ENCODE measurements around the gene SLC9A5.

SLC9A5 gene, protein sequence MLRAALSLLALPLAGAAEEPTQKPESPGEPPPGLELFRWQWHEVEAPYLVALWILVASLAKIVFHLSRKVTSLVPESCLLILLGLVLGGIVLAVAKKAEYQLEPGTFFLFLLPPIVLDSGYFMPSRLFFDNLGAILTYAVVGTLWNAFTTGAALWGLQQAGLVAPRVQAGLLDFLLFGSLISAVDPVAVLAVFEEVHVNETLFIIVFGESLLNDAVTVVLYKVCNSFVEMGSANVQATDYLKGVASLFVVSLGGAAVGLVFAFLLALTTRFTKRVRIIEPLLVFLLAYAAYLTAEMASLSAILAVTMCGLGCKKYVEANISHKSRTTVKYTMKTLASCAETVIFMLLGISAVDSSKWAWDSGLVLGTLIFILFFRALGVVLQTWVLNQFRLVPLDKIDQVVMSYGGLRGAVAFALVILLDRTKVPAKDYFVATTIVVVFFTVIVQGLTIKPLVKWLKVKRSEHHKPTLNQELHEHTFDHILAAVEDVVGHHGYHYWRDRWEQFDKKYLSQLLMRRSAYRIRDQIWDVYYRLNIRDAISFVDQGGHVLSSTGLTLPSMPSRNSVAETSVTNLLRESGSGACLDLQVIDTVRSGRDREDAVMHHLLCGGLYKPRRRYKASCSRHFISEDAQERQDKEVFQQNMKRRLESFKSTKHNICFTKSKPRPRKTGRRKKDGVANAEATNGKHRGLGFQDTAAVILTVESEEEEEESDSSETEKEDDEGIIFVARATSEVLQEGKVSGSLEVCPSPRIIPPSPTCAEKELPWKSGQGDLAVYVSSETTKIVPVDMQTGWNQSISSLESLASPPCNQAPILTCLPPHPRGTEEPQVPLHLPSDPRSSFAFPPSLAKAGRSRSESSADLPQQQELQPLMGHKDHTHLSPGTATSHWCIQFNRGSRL

DNA sequence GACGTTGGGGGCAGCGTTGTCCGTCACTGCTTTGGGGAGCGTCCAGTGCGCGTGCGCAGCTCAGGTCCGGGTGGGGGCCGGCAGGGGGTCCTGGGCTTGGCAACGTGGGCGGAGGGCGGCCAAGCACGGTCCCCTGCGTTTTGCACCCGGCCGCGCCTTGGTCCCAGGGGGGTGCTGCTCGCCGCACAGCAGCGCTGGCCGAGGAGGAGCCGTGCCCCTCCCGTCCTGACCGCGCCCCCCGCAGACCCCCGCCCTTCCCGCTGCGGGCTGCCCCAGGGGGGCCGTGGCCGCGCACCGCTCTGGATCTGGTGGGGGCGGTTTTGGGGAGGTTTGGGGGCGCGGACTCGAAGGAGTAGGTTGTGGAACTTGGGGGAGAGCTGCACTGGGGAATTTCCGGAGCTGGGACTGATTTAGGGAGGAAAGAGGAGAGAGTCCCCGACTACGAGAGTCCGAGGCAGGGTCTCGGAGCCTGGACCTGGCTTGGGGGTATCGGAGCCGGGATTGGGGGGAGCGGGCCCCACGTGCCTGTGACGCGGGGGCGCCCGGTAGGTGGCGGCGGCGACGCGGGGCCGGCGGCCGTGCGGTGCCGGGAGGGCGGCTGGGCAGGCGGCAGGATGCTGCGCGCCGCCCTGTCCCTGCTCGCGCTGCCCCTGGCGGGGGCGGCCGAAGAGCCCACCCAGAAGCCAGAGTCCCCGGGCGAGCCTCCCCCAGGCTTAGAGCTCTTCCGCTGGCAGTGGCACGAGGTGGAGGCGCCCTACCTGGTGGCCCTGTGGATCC, at the start of gene SLC9A5:
SLC9A5 (plus strand) TSS at position 579 of the 777 bp plus-strand sequence; CDS start at position 615, 36 bp downstream.
- DNase-seq (ENCODE audit: low spot score) = no peak

DNA sequence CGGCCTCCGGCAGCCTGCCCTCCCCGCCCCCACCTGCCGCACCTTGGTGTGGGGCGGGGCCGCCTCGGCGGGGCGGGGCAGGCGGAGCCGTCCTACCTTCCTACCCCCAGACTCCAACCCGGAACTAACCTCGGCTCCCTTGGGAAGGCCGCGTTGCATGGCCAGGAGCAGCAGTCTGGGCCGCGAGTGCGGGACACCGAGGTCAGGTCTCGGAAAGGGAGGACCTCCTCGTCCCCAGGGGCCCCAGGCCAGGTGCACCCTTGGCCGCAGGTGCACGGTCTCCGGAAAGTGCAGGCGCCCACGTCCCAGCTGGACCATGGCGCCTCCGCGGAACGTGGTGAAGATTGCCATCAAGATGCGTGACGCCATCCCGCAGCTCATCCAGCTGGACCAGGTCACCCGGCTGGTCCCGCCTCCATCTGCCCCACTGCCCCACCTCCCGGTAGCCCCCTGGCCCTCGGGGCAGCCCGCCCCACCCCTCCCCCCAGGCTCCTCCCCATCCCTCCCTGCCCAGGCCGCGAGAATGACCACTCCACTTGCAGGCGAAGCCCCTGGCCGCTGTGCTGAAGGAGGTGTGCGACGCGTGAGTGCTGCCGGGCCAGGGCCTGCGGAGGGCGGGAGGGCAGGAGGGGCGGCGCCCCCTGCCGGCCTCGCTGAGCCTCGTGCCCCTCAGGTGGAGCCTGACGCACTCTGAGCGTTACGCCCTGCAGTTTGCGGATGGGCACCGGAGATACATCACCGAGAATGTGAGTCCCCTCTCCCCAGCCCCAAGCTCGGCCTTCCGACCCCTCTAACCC, 49.6 kb upstream of the SLC9A5 start, which contains the start of gene ELMO3:
ELMO3 (plus strand) TSS at position 121 of the 797 bp plus-strand sequence; CDS start at position 317, 196 bp downstream.
- no peak for DNase-seq (ENCODE audit: low spot score)

DNA sequence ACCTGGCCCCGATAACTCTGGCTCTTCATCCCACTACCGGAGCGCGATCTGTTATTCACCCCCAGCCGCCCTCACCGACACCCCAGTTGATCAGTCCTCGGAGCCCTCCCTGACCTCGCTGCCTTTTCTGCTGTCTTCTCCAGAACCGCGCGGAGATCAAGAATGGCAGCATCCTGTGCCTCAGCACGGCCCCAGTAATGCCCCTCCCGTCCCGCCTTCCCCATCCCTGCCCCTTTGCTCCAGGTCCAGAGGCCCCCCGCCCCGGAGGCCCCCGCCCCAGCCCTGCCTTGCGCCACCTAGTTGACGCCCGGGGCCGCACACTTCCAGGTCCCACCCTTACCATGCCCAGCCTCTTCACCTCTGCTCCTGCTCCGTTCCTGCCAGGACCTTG, 49.0 kb upstream of the SLC9A5 start:
- no peak for DNase-seq (ENCODE audit: low spot score)

DNA sequence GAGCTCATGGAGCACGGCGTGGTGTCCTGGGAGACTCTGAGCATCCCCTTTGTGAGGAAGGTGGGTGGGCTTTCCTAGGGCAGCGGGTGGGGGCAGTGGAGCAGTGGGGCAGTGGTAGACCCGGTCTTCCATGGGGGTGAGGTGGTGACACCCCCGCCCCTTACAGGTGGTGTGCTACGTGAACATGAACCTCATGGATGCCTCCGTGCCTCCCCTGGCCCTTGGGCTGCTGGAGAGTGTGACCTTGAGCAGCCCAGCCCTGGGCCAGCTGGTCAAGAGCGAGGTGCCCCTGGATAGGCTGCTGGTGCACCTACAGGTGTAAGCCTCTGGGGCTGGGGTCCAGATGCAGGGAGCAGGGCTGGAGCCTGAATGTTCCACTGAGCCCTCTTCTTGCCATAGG, 48.3 kb upstream of the SLC9A5 start:
- no peak for DNase-seq (ENCODE audit: low spot score)

DNA sequence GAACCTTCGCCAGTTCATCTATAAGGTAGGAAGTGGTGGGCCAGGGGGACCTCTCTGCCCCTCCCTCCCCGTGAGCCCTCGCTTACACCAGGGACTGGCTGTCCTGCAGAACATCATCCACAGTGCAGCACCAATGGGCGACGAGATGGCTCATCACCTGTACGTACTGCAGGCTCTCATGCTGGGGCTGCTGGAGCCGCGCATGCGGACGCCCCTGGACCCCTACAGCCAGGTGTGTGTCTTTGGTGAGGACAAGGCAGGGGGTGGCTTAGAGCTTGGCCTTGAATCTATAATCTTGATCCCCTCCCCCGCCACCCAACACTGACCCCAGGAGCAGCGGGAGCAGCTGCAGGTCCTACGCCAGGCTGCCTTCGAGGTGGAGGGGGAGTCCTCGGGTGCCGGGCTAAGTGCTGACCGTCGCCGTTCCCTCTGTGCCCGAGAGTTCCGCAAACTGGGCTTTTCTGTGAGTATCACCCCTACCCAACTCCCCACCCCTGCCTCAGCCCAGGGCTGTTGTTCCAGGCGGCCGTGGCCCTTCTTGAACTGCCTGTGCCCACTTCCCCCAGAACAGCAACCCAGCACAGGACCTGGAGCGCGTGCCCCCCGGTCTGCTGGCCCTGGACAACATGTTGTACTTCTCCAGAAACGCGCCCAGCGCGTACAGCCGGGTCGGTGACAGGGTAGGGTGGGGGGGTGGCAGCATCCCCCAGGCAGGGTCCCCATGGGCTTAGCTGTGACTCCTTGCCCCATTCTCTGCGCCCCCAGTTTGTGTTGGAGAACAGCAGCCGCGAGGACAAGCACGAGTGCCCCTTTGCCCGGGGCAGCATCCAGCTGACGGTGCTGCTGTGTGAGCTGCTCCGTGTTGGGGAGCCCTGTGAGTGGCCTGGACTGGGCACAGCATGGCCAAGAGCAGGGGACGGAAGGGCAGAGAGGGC, 47.1 kb upstream of the SLC9A5 start:
- no peak for DNase-seq (ENCODE audit: low spot score)

DNA sequence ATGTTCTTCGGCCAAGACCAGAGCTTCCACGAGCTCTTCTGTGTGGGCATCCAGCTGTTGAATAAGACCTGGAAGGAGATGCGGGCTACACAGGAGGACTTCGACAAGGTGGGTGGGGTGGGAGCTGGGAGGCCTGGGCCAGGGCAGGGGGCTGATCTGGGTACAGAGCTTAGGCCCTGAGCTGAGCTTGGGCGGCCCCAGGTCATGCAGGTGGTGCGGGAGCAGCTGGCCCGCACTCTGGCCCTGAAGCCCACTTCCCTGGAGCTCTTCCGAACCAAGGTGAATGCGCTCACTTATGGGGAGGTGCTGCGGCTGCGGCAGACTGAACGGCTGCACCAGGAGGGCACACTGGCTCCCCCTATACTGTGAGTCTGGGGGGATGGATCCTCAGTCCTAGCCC, 46.4 kb upstream of the SLC9A5 start:
- DNase-seq (ENCODE audit: low spot score) = no peak

DNA sequence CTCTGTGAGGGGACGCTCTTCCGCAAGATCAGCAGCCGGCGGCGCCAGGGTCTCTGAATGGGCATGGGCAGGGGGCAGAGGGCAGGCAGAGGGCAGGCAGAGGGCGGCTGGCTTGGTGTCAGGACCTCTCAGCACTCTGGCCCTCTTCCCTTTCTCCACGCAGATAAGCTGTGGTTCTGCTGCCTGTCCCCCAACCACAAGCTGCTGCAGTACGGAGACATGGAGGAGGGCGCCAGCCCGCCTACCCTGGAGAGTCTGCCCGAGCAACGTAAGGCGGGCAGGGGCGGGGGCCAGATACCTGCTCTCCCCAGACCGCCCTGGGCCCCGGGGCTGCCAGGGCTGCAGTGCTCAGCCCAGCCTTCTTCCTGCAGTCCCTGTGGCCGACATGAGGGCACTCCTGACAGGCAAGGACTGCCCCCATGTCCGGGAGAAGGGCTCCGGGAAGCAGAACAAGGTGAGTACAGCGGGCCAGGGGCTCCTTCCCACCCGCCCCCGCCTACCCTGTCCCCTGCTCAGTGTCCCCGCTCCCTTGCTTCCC, 45.8 kb upstream of the SLC9A5 start:
- DNase-seq (ENCODE audit: low spot score) = no peak

DNA sequence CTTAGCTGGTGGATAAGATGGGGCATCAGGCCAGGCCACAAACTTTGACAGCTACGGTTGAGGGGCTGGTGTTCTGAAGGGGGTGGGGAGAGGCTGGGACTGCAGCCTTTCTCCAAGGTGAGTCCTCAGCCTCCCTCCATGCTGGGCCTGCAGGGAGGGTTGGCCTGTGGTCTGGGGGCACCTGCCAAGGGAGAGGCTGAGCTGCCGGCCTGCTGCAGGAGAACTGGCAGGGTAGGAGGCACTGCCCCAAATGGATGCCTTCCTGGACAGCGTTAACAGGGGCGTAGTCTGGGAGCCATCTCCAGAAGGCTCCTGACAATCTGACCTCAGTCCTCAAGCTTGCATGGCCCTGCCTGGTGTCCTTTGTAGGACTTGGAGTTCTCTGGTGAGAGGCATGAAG, 44.7 kb upstream of the SLC9A5 start:
- DNase-seq (ENCODE audit: low spot score) = no peak

DNA sequence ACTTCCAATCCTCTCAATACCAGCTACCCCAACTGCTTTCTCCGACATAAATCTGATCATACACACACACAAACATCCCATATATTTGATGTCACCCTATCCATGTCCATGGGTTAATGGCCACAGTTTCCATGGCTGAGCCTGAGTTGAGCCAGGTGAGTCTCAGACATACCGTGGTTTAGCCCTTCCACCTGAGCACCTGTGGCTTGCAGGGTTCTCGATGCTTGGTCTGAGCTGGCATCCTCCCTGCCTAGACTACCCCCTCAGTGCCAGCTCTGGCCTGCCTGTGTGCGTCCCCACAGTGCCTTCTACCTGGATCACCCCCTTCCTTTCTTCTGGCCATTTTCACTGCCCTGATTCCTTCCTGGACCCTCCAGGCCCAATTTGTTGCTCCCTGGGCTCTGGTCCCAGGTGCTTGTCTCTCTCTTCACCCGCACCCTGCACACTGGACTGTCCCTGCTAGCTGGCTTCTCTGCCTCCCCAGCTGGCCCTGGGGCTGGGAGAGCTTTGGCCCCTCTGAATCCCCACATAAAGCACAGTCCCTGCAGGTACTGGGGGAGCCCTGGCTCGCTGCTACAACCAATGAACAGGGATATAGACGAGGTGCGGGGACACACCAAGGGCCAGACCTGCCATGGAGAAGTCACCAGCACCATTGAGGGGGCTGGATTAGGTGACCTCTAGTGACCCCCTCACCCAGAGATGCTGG, 42.5 kb upstream of the SLC9A5 start:
- DNase-seq (ENCODE audit: low spot score) = no peak

DNA sequence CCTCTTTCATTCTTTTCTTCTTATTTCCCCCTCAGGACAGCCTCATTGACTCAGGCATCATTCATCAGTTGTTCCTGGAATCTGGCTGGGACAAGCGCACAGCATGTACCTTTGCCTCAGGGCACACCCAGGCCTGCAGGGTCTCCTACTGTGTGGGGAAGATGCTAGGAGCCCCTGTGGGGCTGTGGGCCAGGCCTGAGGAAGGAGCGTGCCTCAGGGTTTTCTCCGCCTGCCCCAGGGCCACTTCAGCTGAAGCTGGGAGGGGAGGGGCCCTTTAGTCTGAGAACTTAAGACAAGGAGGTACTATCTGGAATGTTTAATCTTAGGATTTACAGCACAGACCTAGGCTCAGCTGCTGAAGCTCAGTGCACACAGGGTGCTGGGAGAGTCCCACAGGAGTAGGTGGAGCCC, 41.9 kb upstream of the SLC9A5 start:
- DNase-seq (ENCODE audit: low spot score) = no peak

DNA sequence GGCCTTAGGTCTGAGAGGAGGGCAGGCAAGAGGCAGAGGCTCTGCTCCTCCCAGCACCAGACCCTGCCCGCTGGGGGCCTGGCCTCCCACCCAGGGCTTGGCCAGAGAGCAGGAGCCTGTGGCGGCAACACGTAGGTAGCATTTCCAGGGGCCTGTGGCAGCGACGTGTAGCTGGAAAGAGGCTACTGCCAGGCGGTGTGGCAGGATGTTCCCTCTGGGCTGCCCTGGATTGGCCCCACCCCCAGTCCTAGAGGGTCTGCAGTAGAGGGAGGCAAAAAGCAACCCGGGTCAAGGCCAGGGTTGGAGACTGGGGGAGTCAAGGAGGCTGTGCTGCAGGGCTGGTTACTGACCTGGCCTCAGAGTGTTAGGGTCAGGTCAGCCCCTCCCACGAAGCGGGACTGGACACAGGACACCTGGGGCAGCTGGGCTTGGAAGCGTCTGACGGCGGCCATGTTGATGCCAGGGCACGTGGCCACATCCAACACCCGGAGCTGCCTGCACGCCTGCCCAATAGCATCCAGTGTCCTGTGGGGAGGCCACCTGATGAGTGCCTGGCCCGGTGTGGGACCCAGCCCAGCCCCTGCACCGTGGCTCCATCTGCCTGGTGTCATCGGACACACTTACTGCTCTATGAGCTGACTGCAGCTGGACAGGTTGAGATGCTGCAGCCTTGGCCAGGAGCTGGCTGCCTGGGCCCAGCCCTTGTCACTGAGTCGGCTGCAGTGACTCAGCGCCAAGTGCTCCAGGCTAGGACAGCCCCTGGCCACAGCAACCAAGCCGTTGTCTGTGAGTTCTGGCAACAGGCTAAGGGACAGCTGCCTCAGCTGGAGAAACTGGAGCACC, 41.3 kb upstream of the SLC9A5 start:
- no peak for DNase-seq (ENCODE audit: low spot score)

DNA sequence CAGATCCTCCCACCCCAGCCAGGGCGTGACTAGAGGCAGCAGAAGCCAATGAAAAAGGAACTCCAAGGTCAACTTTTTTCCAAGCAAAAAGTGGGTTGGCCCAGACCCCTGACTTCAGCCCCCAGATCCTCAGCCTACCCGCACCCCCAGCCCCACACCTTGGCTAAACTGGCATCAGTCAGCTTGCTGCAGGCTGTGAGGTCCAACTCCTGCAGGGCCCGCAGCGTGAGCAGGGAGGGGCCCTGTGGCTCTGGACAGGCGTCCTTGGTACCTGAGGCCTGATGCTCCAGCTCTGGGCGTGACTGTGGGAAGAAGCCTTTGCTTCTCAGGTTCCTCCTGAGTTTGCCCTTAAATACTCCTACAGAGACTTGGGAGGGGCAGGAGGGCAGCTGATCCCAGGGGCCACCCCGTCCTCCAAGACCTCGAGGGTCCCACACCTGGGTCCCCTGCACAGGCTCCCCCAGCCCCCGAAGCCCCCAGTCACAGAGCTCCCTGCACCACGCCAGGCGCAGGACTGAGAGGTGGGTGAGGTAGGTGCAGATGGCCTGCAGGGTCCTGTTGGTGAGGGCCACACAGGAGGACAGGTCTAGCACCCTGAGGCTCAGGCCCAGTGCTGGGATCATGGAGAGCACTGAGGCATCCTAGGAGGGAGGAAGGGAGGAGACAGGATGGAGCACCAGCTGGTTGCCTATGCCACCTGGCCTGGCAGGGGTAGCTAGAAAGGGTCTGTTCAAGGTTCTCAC, 40.5 kb upstream of the SLC9A5 start:
- DNase-seq (ENCODE audit: low spot score) = no peak

DNA sequence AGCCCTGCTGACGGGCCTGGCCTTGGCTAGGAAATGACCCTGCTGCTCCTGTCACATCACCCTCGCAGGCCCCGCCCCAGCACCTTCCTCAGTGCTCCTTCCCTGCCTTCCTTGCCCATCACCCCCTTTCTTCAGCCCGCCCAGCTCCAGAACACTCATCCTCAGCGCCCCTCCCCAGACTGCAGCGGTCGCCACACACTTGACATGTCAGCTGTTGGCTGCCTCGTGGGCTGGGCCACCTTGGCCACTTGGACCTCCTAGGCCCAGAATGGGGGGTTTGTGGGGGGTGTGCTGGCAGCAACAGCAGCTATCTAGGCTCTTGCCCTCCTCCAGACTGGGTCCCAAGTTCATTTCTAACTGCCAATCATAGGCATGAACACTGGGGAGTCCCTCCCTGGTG, 39.2 kb upstream of the SLC9A5 start:
- no peak for DNase-seq (ENCODE audit: low spot score)

DNA sequence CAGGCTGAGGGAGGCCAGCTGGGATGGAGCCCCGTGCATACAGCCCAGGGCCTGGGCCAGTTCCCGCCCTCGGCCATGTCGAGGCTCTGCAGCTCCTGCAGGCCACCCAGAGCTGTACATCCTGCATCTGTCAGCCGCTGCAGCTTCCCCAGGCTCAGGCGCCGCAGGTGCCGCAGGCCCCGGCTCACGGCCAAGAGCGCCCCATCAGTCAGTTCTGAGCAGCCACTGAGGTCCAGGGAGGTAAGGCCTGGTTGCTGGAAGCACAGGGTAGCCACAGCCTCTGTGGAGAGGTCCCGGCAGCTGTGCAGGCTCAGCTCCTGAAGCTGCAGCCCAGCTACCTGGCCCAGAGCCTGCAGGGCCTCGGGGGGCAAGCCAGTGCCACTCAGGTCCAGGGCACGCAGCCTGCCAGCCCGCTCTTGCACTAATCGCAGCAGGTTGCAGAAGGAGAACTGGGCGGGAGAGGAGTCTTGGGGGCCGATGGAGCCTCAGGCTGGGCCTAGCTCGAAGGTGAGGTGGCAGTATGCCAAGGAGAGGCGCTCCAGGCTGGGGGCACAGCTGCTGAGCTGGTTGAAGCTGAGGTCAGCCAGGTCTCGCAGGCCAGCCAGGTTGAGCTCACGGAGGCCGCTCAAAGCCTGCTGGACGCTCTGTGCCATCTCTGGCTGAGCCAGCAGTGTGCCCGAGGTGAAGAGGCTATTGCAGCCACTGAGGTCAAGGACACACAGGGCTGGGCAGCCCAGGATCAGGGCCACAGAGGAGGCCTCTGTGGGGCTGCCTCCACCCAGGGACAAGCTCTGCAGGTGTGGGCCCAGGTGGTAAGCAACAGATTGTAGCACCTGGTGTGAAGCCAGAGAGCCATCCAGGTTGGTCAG, 38.5 kb upstream of the SLC9A5 start:
- DNase-seq (ENCODE audit: low spot score) = no peak

DNA sequence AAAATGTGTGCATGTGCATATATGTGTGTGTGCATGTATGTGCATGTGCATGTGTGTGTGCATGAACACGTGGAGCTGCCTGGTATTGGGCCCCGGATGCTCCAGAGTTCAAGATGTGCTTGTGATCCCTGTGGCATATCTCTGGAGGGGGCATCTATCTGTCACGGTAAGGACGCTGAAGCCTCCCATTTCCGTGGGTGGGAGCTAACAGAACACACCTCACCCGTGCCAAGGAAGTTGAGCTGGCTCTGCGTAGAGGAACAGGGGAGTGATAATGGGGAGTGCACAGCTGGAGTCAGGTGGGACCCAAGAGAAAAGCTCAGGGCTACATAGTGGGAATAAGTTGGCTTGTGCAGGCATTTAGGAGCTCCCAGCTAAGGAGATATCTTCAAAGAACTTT, 37.1 kb upstream of the SLC9A5 start:
- no peak for DNase-seq (ENCODE audit: low spot score)

DNA sequence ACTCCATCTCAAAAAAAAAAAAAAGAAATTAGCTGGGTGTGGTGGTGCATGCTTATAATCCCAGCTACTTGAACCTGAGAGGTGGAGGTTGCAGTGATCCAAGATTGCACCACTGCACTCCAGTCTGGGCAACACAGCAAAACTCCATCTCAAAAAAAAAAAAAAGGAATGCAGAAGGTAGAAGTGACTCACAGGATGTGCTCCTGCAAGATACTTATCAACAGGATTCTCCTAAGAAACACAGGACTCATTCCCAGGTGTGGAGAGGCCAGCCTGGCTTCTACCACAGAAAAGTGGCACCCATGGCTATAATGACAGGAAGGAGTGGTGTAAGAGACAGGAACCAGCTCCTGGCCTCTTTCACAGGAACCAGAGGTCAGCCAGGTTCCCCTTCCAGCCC, 36.0 kb upstream of the SLC9A5 start:
- DNase-seq (ENCODE audit: low spot score) = no peak
